IMR-90 (cell line): Measurements from ENCODE around the gene UNC5A. TPM values are rescaled to one million over a fixed set of nuclear protein-coding genes. Genes with fewer than 3 reads are reported as not detected.

ENCODE experiments used
- ATAC-seq: fragments of 200-7000 bp; cut with Tn5 transposase; 2 replicates; pipeline ENCODE4 v1.9.1; 2020; ENCODE audit warnings: low read depth, mild to moderate bottlenecking, moderate library complexity
- BruUV-seq: library from RNA; stranded (reverse); fragments of 400-500 nt; replicated peaks from 2 replicates; lab custom pipeline; 2021; lab: Mats Ljungman, UMichigan
- CTCF ChIA-PET: fragments of 300-600 bp; formaldehyde crosslinking; extraction: SDS; loops from one replicate; lab custom pipeline; 2021; ENCODE audit warnings: antibody characterized with exemption; lab: Yijun Ruan, JAX
- POLR2A ChIA-PET: fragments of 300-600 bp; sonication (Branson Sonifier 250); formaldehyde crosslinking; loops from one replicate; lab custom pipeline; 2022; ENCODE audit warnings: antibody characterized with exemption; ENCODE audit not compliant: unreplicated experiment; lab: Charles Lee
- DNase-seq: peaks from one replicate; pipeline ENCODE4 v3.0.0; 2013
- H2AFZ ChIP-seq: replicated peaks from 2 replicates; pipeline ENCODE3; 2013; ENCODE audit warnings: low read length, mild to moderate bottlenecking; ENCODE audit not compliant: poor library complexity
- H2AK5ac ChIP-seq: 2 replicates; pipeline ENCODE4 v1.6.1; 2013; ENCODE audit warnings: low read depth, low read length, inconsistent platforms
- H2AK9ac ChIP-seq: replicated peaks from 2 replicates; pipeline ENCODE3; 2013; ENCODE audit warnings: mild to moderate bottlenecking, low read depth, low read length, moderate library complexity; ENCODE audit not compliant: poor library complexity
- H2BK120ac ChIP-seq: 2 replicates; pipeline ENCODE4 v1.6.1; 2013; ENCODE audit warnings: low read depth, low read length, inconsistent platforms
- H2BK15ac ChIP-seq: 3 replicates; pipeline ENCODE4 v1.6.1; 2013; ENCODE audit warnings: low read depth, low read length, inconsistent platforms
- H2BK20ac ChIP-seq: 2 replicates; pipeline ENCODE4 v1.6.1; 2013; ENCODE audit warnings: low read depth, mild to moderate bottlenecking, inconsistent platforms, low read length, moderate library complexity
- H2BK5ac ChIP-seq: 2 replicates; pipeline ENCODE4 v1.6.1; 2013; ENCODE audit warnings: mild to moderate bottlenecking, low read depth, low read length, inconsistent platforms; ENCODE audit not compliant: poor library complexity, severe bottlenecking
- H3K14ac ChIP-seq: replicated peaks from 2 replicates; pipeline ENCODE4 v1.6.1; 2013; ENCODE audit warnings: low read depth, low read length, inconsistent platforms
- H3K18ac ChIP-seq: 2 replicates; pipeline ENCODE4 v1.6.1; 2013; ENCODE audit warnings: low read depth, low read length, control low read depth
- H3K23ac ChIP-seq: 2 replicates; pipeline ENCODE4 v1.6.1; 2013; ENCODE audit warnings: low read depth, low read length, inconsistent platforms
- H3K27ac ChIP-seq: 2 replicates; pipeline ENCODE4 v1.5.1; 2013; ENCODE audit warnings: mild to moderate bottlenecking, control low read depth, low read length; ENCODE audit not compliant: insufficient read depth
- H3K27me3 ChIP-seq: 2 replicates; pipeline ENCODE4 v1.6.1; 2013; ENCODE audit warnings: low read length; ENCODE audit not compliant: control insufficient read depth, insufficient read depth
- H3K36me3 ChIP-seq: 2 replicates; pipeline ENCODE4 v1.6.1; 2013; ENCODE audit warnings: low read length, mixed read lengths; ENCODE audit not compliant: control insufficient read depth, insufficient read depth
- H3K4ac ChIP-seq: 2 replicates; pipeline ENCODE4 v1.6.1; 2013; ENCODE audit warnings: low read depth, low read length, inconsistent platforms
- H3K4me1 ChIP-seq: 2 replicates; pipeline ENCODE4 v1.6.1; 2013; ENCODE audit warnings: low read length, mixed read lengths; ENCODE audit not compliant: control insufficient read depth, insufficient read depth
- H3K4me2 ChIP-seq: 2 replicates; pipeline ENCODE4 v1.6.1; 2013; ENCODE audit warnings: low read depth, mild to moderate bottlenecking, control low read depth, low read length, moderate library complexity
- H3K4me3 ChIP-seq: 2 replicates; pipeline ENCODE4 v1.5.1; 2013; ENCODE audit warnings: low read depth, mild to moderate bottlenecking, control low read depth, low read length, moderate library complexity; ENCODE audit not compliant: insufficient read depth
- H3K56ac ChIP-seq: 2 replicates; pipeline ENCODE4 v1.6.1; 2013; ENCODE audit warnings: low read length, inconsistent platforms; ENCODE audit not compliant: insufficient read depth; ENCODE audit errors: extremely low read depth
- H3K79me1 ChIP-seq, 2 experiments: 2 replicates each; pipeline ENCODE4 v1.6.1; 2013; ENCODE audit warnings: low read length in 2 of 2, inconsistent platforms in 1 of 2, low read depth in 1 of 2
- H3K9ac ChIP-seq: 2 replicates; pipeline ENCODE4 v1.6.1; 2013; ENCODE audit warnings: low read depth, low read length, control low read depth
- H3K9me1 ChIP-seq: 2 replicates; pipeline ENCODE4 v1.6.1; 2013; ENCODE audit warnings: low read length, inconsistent platforms; ENCODE audit not compliant: insufficient read depth
- H3K9me3 ChIP-seq: 2 replicates; pipeline ENCODE4 v1.6.1; 2013; ENCODE audit warnings: low read length; ENCODE audit not compliant: control insufficient read depth, insufficient read depth
- H4K20me1 ChIP-seq: 2 replicates; pipeline ENCODE4 v1.6.1; 2013; ENCODE audit warnings: low read length, inconsistent platforms; ENCODE audit not compliant: insufficient read depth
- H4K5ac ChIP-seq: 2 replicates; pipeline ENCODE4 v1.6.1; 2013; ENCODE audit warnings: mild to moderate bottlenecking, low read depth, low read length, control low read depth
- H4K8ac ChIP-seq, 2 experiments: 2 replicates each; pipeline ENCODE4 v1.6.1; 2013; ENCODE audit warnings: low read depth in 2 of 2, low read length in 2 of 2, control low read depth in 1 of 2, inconsistent platforms in 1 of 2
- H4K91ac ChIP-seq: 2 replicates; pipeline ENCODE4 v1.6.1; 2013; ENCODE audit warnings: low read depth, low read length, inconsistent platforms; ENCODE audit not compliant: insufficient read depth
- BHLHE40 ChIP-seq: fragments of 150-350 bp; IDR thresholded peaks from 2 replicates; pipeline ENCODE4 v1.6.1; 2016; ENCODE audit warnings: mild to moderate bottlenecking, low read depth, low read length
- CHD1 ChIP-seq: IDR thresholded peaks from 2 replicates; pipeline ENCODE4 v1.6.1; 2012; ENCODE audit warnings: low read depth, low read length, improper control_type of control experiment
- FOS ChIP-seq: fragments of 150-350 bp; IDR thresholded peaks from 2 replicates; pipeline ENCODE4 v1.6.1; 2016; ENCODE audit warnings: low read depth, low read length
- MAZ ChIP-seq: IDR thresholded peaks from 2 replicates; pipeline ENCODE4 v1.6.1; 2012; ENCODE audit warnings: low read depth, mild to moderate bottlenecking, low read length, improper control_type of control experiment, moderate library complexity, borderline replicate concordance
- NFE2L2 ChIP-seq: fragments of 150-350 bp; IDR thresholded peaks from 2 replicates; pipeline ENCODE4 v1.6.1; 2016; ENCODE audit warnings: low read depth, mild to moderate bottlenecking, low read length
- POLR2A ChIP-seq: IDR thresholded peaks from 2 replicates; pipeline ENCODE4 v1.6.1; 2012; ENCODE audit warnings: mild to moderate bottlenecking, low read depth, low read length
- RAD21 ChIP-seq: IDR thresholded peaks from 2 replicates; pipeline ENCODE4 v1.6.1; 2012; ENCODE audit warnings: low read length, improper control_type of control experiment
- RCOR1 ChIP-seq: IDR thresholded peaks from 2 replicates; pipeline ENCODE4 v1.6.1; 2012; ENCODE audit warnings: mild to moderate bottlenecking, low read length, improper control_type of control experiment; ENCODE audit not compliant: insufficient replicate concordance
- RFX5 ChIP-seq: IDR thresholded peaks from 2 replicates; pipeline ENCODE4 v1.8.0; 2012; ENCODE audit warnings: low read depth, mild to moderate bottlenecking, low read length, moderate library complexity
- SMC3 ChIP-seq: fragments of 150-350 bp; IDR thresholded peaks from 2 replicates; pipeline ENCODE4 v1.6.1; 2016; ENCODE audit warnings: low read depth, mild to moderate bottlenecking, antibody characterized with exemption, low read length, moderate library complexity
- WGBS, 2 experiments: methylation state at CpG; one replicate each; pipeline versions ENCODE4 v1.1.5 to v1.1.7; 2013; ENCODE audit warnings: missing lambda C conversion rate in 2 of 2; ENCODE audit not compliant: insufficient read length in 1 of 2; ENCODE audit errors: extremely low coverage in 2 of 2; 5-methylcytosine and 5-hydroxymethylcytosine counted together
- dilution Hi-C: fragments of 300-500 bp; cut with HindIII; formaldehyde crosslinking; loops from one replicate; pipeline ENCODE4 v1.14.3; 2018; ENCODE audit warnings: low sequenced_read_pairs; ENCODE audit not compliant: unreplicated experiment
- in situ Hi-C: fragments of 300-500 bp; cut with MboI; formaldehyde crosslinking; loops from 3 replicates; pipeline ENCODE4 v1.14.3; 2019; ENCODE audit warnings: low sequenced_read_pairs, inconsistent platforms, mixed read lengths
- intact Hi-C: fragments of 100-400 bp; cut with micrococcal nuclease; formaldehyde crosslinking; loops from 2 replicates; pipeline ENCODE4 v1.10.0; 2022
- polyA plus RNA-seq, 3 experiments: library from polyadenylated mRNA; depleted of rRNA; stranded (reverse); fragments of >200 nt; gene quantifications; 2 replicates each; pipeline ENCODE4 v1.2.3, GENCODE V29; 2012; ENCODE audit warnings: low replicate concordance in 1 of 3
- total RNA-seq: library from RNA; depleted of rRNA; stranded (reverse); fragments of >200 nt; gene quantifications from 2 replicates; pipeline ENCODE4 v1.2.3, GENCODE V29; 2012

UNC5A gene
- total and polyA plus RNA-seq, 2 of the 4 experiments (the other 2 are of a cell fraction) = not detected

DNA sequence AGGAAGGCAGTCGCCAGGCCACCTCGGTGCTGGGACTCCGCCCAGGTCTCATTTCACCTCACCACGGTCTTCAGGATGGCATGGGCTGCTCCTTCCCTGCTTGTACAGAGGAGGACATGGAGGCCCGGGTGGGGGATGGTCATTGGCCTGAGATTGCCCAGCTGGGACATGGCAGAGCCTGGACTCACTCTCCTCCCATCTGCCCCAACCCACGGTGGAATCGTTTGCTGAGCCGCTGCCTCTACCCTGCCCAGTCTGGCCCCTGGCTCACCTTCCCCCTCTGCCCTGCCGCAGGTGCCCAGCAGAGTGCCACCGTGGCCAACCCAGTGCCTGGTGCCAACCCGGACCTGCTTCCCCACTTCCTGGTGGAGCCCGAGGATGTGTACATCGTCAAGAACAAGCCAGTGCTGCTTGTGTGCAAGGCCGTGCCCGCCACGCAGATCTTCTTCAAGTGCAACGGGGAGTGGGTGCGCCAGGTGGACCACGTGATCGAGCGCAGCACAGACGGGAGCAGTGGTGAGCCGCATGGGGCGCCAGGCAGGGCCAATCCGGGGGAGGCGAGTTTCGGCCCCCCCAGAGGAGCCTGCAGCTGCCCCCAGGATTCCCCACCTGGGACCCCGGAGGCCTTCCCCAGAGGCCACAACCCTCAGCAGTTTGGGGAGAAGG lies 52.1 kb downstream of the UNC5A start:
- Histone ChIP-seq H3K9ac (no peak overlapping the region), H3K27me3 (peaks cover 68% of the 10 kb centered on the region), H3K14ac (no peak overlapping the region), H2BK20ac (no peak overlapping the region), H3K18ac (no peak overlapping the region), H3K4me3 (no peak overlapping the region), H2BK5ac (no peak overlapping the region), H2AK9ac (no peak overlapping the region), H3K36me3 (no peaks in the 10 kb centered on the region), H3K4ac (no peak overlapping the region), H2AK5ac (no peak overlapping the region), H3K23ac (no peak overlapping the region), H2BK120ac (no peak overlapping the region), H3K9me3 (no peaks in the 10 kb centered on the region), H4K20me1 (no peaks in the 10 kb centered on the region), H4K91ac (no peak overlapping the region), H4K5ac (no peak overlapping the region), H3K9me1 (no peaks in the 10 kb centered on the region), H3K79me1 (no peaks in the 10 kb centered on the region), H3K56ac (no peak overlapping the region), H3K27ac (no peak overlapping the region), H3K4me1 (no peaks in the 10 kb centered on the region), H4K8ac (no peak overlapping the region), H2BK15ac (no peak overlapping the region), H2AFZ (no peak overlapping the region), H3K4me2 (no peak overlapping the region)
- BruUV-seq = no TSS peak
- ChIA-PET POLR2A (no interaction called here), CTCF (no interaction called here)
- no peak for DNase-seq
- 51% methylated on average over 13 of the region's 28 CpGs; no CpG with 5 or more reads in 1 of the 2 experiments for WGBS, 2 experiments
- intact Hi-C loops = no loop called here
- dilution Hi-C loops = no loop called here
- TF ChIP-seq RFX5 = no peak
- TF ChIP-seq POLR2A = no peak
- no peak for TF ChIP-seq RAD21
- no peak for TF ChIP-seq MAZ
- TF ChIP-seq RCOR1 = no peak
- TF ChIP-seq CHD1 = no peak
- no peak for TF ChIP-seq SMC3
- TF ChIP-seq FOS = no peak
- no peak for TF ChIP-seq NFE2L2
- no peak for TF ChIP-seq BHLHE40
- in situ Hi-C loops = no loop called here
- no peak for ATAC-seq
